Measurements from ENCODE around the gene GTF3C5.

DNA sequence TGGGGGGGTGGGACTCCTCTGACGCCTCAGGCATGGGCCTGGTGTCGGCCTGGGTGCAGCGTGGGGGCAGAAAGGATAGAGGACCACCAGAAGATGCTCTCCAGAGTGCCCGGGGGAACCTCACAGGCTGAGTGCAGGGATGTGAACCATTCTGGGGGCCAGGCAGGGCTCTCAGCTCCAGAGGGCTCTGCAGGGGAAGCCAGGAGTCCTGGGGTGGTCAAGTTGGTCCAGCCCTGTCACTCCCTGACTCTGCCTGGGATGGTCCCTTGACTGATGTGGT, 45.8 kb upstream of the GTF3C5 start:
- no peak for TF ChIP-seq ELF1 (IDR thresholded peaks at IDR 0.05)
- no peak for TF ChIP-seq MXI1 (IDR thresholded peaks at IDR 0.05; ENCODE audit: low read depth, low read length)
- no peak for TF ChIP-seq YY1 (IDR thresholded peaks at IDR 0.05; ENCODE audit: low read depth)
- TF ChIP-seq SIN3A (IDR thresholded peaks at IDR 0.05; ENCODE audit: borderline replicate concordance, low read depth, low read length) = no peak
- TF ChIP-seq, protein P1, sequence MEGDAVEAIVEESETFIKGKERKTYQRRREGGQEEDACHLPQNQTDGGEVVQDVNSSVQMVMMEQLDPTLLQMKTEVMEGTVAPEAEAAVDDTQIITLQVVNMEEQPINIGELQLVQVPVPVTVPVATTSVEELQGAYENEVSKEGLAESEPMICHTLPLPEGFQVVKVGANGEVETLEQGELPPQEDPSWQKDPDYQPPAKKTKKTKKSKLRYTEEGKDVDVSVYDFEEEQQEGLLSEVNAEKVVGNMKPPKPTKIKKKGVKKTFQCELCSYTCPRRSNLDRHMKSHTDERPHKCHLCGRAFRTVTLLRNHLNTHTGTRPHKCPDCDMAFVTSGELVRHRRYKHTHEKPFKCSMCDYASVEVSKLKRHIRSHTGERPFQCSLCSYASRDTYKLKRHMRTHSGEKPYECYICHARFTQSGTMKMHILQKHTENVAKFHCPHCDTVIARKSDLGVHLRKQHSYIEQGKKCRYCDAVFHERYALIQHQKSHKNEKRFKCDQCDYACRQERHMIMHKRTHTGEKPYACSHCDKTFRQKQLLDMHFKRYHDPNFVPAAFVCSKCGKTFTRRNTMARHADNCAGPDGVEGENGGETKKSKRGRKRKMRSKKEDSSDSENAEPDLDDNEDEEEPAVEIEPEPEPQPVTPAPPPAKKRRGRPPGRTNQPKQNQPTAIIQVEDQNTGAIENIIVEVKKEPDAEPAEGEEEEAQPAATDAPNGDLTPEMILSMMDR (IDR thresholded peaks at IDR 0.05) = no peak
- TF ChIP-seq, protein P2, sequence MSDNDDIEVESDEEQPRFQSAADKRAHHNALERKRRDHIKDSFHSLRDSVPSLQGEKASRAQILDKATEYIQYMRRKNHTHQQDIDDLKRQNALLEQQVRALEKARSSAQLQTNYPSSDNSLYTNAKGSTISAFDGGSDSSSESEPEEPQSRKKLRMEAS (IDR thresholded peaks at IDR 0.05; ENCODE audit: low read depth) = no peak
- TF ChIP-seq MEF2A (IDR thresholded peaks at IDR 0.05; ENCODE audit: borderline replicate concordance, low read depth) = no peak
- TF ChIP-seq RAD21 (IDR thresholded peaks at IDR 0.05; ENCODE audit: low read length) = no peak
- TF ChIP-seq TAF1 (IDR thresholded peaks at IDR 0.05; ENCODE audit: borderline replicate concordance, low read depth, low read length) = no peak
- no peak for TF ChIP-seq JUND (IDR thresholded peaks at IDR 0.05)
- TF ChIP-seq NFIC (IDR thresholded peaks at IDR 0.05; ENCODE audit: borderline replicate concordance) = no peak

Data from SK-N-SH (cell line).